Measurements from ENCODE around the gene CFAP77. TPM values are rescaled to one million over a fixed set of nuclear protein-coding genes. Genes with fewer than 3 reads are reported as not detected.

Gene CFAP77
- total RNA-seq, 2 donors from 2014 or later = 2.4 TPM; not detected in 1

DNA sequence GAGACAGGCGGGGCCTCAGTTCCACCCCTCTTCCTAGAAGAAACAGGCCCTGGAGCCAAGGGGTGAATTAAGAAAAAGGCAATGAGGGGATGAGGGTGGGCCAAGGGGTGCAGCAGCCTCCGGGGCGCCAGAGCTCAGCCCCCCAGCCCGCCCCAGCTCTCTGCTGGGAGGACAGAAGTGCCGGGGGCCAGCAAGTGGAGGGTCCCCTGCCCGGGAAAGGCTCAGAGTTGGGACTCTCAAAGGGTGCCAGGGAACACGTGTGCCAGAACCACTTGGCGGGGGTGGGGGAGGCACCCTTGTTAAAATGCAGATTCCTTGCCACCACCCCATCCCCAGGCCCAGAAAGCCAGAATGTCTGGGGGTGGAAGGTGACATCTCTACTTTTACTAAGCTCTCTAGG, 104.8 kb downstream of the CFAP77 start:
- H3K9me3 ChIP-seq = no peaks in the 10 kb centered on the region
- no peak for DNase-seq (ENCODE audit: low spot score)
- intact Hi-C loops (cut with DNase I) = no loop called here
- WGBS = 61% methylated on average over 8 of the region's 8 CpGs
- no peak for TF ChIP-seq POLR2AphosphoS5 (IDR thresholded peaks at IDR 0.05)
- TF ChIP-seq, protein P1, sequence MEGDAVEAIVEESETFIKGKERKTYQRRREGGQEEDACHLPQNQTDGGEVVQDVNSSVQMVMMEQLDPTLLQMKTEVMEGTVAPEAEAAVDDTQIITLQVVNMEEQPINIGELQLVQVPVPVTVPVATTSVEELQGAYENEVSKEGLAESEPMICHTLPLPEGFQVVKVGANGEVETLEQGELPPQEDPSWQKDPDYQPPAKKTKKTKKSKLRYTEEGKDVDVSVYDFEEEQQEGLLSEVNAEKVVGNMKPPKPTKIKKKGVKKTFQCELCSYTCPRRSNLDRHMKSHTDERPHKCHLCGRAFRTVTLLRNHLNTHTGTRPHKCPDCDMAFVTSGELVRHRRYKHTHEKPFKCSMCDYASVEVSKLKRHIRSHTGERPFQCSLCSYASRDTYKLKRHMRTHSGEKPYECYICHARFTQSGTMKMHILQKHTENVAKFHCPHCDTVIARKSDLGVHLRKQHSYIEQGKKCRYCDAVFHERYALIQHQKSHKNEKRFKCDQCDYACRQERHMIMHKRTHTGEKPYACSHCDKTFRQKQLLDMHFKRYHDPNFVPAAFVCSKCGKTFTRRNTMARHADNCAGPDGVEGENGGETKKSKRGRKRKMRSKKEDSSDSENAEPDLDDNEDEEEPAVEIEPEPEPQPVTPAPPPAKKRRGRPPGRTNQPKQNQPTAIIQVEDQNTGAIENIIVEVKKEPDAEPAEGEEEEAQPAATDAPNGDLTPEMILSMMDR (IDR thresholded peaks at IDR 0.05) = no peak
- TF ChIP-seq POLR2A (IDR thresholded peaks at IDR 0.05) = no peak
- H3K36me3 ChIP-seq = no peaks in the 10 kb centered on the region
- no peaks in the 10 kb centered on the region for H3K4me1 ChIP-seq (replicated peaks)
- no peak overlapping the region for H3K27ac ChIP-seq
- peaks cover 6% of the 10 kb centered on the region for H3K27me3 ChIP-seq (replicated peaks; ENCODE audit: insufficient read depth)
- no peak overlapping the region for H3K4me3 ChIP-seq

DNA sequence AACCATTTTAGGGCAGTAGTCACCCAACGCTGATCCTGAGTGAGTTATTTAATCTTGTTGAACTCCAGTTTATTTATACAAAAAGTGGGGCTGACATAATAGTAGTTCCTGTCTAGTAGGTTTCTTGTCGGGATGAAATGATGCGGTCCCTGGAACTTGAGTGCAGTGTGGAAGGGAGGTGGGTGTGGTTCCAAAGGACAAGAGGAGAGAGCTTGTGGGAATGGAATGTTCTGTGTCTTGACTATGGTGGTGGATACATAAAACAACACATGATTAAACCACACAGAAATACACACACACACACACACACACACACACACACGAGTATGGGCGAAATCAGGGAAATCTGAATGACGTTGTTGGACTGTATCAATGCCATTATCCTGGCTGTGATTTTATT, 106.3 kb downstream of the CFAP77 start:
- Histone ChIP-seq H3K36me3 (no peaks in the 10 kb centered on the region), H3K27me3 (replicated peaks; ENCODE audit: insufficient read depth) (peaks cover 6% of the 10 kb centered on the region), H3K4me1 (replicated peaks) (no peaks in the 10 kb centered on the region), H3K4me3 (no peak overlapping the region), H3K27ac (no peak overlapping the region), H3K9me3 (no peaks in the 10 kb centered on the region)
- DNase-seq (ENCODE audit: low spot score) = no peak
- intact Hi-C loops (cut with DNase I) = no loop called here
- 62% methylated on average over 6 of the region's 6 CpGs for WGBS
- TF ChIP-seq, protein P1 (IDR thresholded peaks at IDR 0.05) = no peak
- TF ChIP-seq POLR2A (IDR thresholded peaks at IDR 0.05) (no peak), POLR2AphosphoS5 (IDR thresholded peaks at IDR 0.05) (no peak)

- 51% methylated on average over 18 of the region's 18 CpGs for WGBS
- H3K9me3 ChIP-seq = no peaks in the 10 kb centered on the region
- no peak overlapping the region for H3K4me3 ChIP-seq
- H3K4me1 ChIP-seq (replicated peaks) = no peaks in the 10 kb centered on the region
- DNase-seq (ENCODE audit: low spot score) = no peak
- H3K27me3 ChIP-seq (replicated peaks; ENCODE audit: insufficient read depth) = peaks cover 6% of the 10 kb centered on the region
- H3K27ac ChIP-seq = no peak overlapping the region
- intact Hi-C loops (cut with DNase I) = no loop called here
- H3K36me3 ChIP-seq = no peaks in the 10 kb centered on the region
- no peak for TF ChIP-seq POLR2AphosphoS5 (IDR thresholded peaks at IDR 0.05)
- TF ChIP-seq POLR2A (IDR thresholded peaks at IDR 0.05) = no peak
- TF ChIP-seq, protein P1 (IDR thresholded peaks at IDR 0.05) = no peak
These were observed 106.9 kb downstream of the CFAP77 start for GRCh38 chr9:132516911-132517310.

DNA sequence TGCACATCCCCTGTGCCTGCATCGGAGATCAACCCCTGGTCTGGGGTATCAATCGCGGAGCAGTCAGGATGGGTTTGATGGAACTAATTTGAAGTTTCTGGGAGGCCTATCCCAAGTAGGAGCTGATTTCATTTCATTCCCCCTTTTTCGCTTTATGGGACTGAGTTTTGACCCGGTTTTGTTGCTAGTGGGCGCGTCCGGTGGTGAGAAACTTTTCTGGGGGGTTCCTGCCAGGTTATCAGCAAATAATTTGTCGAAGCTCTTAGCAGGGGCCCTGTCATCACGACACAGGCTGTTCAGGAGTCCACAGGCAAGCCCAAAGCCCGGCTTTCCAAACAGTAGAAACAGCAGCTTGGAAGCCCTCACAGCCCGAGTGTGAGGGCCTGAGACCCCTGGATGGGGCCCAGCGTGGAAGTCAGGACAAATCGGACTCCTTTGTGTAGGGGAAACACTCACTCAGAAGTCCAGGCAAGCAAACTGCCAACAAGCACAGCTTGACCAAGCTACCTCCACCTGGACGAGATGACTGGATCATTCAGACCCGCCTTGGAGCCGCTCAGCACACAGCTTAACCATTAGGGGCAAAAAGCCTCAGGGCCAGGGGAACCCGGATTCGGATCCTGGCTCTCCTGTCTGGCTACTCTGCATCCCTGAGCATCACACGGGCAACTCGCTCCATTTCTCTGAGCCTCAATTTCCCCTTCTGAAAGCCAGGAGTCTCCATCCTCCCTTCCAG, 108.0 kb downstream of the CFAP77 start:
- TF ChIP-seq, protein P1 (IDR thresholded peaks at IDR 0.05) = no peak
- TF ChIP-seq POLR2A (IDR thresholded peaks at IDR 0.05) (no peak), POLR2AphosphoS5 (IDR thresholded peaks at IDR 0.05) (no peak)
- intact Hi-C loops (cut with DNase I) = no loop called here

DNA sequence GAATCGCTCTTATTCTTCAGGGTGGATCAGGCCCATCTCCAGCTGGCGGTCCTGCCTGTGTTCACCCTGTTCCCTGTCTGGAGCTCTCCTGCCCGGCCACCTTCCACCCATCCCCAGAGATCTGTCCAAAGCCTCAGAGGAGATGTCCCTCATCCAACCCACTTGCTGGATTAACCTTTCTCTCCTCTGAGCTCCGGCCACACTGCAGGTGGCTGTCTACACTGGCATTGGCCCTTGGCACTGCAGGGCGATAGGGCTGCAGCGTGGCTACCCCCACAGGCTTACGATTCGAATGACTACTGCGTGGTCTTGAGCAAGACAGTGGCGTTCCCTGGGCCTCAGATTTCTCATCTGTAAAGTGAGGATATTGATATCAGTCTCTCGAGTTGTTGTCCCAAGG, 108.6 kb downstream of the CFAP77 start:
- no peak for DNase-seq (ENCODE audit: low spot score)
- Histone ChIP-seq H3K27me3 (replicated peaks; ENCODE audit: insufficient read depth) (peaks cover 6% of the 10 kb centered on the region), H3K4me1 (replicated peaks) (no peaks in the 10 kb centered on the region), H3K36me3 (no peaks in the 10 kb centered on the region), H3K27ac (no peak overlapping the region), H3K4me3 (no peak overlapping the region), H3K9me3 (no peaks in the 10 kb centered on the region)
- intact Hi-C loops (cut with DNase I) = no loop called here
- WGBS = 76% methylated on average over 11 of the region's 11 CpGs
- no peak for TF ChIP-seq POLR2A (IDR thresholded peaks at IDR 0.05)
- no peak for TF ChIP-seq POLR2AphosphoS5 (IDR thresholded peaks at IDR 0.05)
- TF ChIP-seq, protein P1 (IDR thresholded peaks at IDR 0.05) = no peak

More for the DNA sequence above, 108.0 kb downstream of the CFAP77 start:
- Histone ChIP-seq H3K9me3 (no peaks in the 10 kb centered on the region), H3K4me3 (no peak overlapping the region), H3K4me1 (replicated peaks) (no peaks in the 10 kb centered on the region), H3K27me3 (replicated peaks; ENCODE audit: insufficient read depth) (peaks cover 6% of the 10 kb centered on the region), H3K27ac (no peak overlapping the region), H3K36me3 (no peaks in the 10 kb centered on the region)
- 84% methylated on average over 21 of the region's 21 CpGs for WGBS
- DNase-seq (ENCODE audit: low spot score) = no peak

Measured in prostate gland (tissue), 2 donors.